Esophagus squamous epithelium (tissue), 4 donors: ENCODE results near the gene EFS.

Experiments
- CTCF ChIP-seq, 6 experiments: fragments of 450-650 bp in 4 of 6; fragments of 200-600 bp in 2 of 6; sonication (generic) in 2 of 6; IDR thresholded peaks; one replicate each; pipeline ENCODE4 v1.5.1; 2016 to 2019; ENCODE audit warnings: antibody characterized with exemption in 6 of 6, mild to moderate bottlenecking in 4 of 6, moderate library complexity in 4 of 6
- POLR2A ChIP-seq, 4 donors: fragments of 450-650 bp; IDR thresholded peaks; one replicate each; pipeline ENCODE4 v1.6.1; 2017; ENCODE audit warnings: antibody characterized with exemption in 4 of 4, mild to moderate bottlenecking in 4 of 4, moderate library complexity in 3 of 4

GRCh38 chr14:23405096-23405495 is 40.1 kb upstream of the EFS start:
- TF ChIP-seq CTCF (IDR thresholded peaks at IDR 0.05): no peak
- TF ChIP-seq POLR2A (IDR thresholded peaks at IDR 0.05): no peak
